Activated gamma-delta T cell (primary cell): Measurements from ENCODE around the gene SRP68.

Experiments
- DNase-seq: peaks from one replicate; lab custom pipeline; 2025; lab: John Stamatoyannopoulos, UW

SRP68 gene

DNA sequence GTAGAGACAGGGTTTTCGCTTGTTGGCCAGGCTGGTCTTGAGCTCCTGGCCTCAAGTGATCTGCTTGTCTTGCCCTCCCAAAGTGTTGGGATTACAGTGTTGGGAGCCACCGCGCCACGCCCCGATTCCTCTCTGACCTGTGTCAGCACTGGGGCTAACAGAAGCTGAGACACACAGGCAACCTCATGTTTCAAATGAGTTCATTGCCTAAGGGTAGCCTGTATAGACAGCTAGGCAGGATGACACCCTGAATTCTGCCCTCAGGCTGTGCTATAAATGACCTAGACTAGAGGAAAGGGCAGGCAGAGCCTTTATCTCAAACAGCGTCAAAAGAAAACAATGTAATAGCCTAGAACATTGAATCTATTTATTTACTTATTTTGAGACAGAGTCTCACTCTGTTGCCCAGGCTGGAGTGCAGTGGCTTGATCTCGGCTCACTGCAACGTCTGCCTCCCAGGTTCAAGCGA, 74.0 kb downstream of the SRP68 start:
- DNase-seq: no peak

DNA sequence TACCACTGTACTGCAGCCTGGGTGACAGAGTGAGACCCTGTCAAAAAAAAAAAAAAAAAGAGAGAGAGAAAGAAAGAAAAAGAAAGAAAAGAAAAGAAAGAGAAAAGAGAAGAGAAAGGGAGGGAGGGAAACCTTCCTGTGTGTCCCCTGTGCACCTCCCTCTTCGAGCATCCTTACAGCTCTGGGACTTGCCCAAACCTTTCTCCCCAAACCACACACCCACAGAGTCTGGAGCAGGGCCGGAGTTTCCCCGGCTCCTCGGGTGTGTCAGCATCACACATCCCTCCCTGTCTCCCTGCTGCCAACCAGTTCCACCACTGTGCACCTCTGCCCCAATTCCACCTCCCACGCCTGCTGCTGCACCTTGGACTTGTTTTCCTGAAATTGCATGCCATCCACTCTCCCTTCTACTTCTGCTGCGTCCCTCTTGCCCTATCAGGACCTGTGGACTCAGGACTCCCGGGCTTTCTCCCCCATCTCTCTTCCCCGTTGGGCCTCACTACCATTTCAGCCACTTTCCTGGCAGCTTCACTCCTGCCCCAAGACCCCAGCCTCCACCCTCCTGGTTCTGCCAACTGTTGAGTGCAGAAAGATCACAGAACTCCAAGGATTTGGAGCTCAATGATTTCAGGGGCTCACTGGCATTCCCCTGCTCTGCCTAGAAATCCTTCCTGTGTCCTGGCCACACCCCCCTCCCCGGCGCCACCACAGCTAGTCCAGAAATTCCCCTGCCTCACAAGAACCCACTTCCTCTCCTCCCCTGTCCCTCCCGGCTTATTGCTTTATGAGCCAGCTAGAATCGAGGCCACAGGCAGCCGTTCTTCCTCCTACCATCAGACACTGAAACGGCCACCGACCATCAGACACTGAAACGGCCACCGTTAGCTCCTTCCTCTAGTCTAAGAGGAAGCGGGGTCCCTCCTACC, 75.4 kb downstream of the SRP68 start:
- DNase-seq: no peak

DNA sequence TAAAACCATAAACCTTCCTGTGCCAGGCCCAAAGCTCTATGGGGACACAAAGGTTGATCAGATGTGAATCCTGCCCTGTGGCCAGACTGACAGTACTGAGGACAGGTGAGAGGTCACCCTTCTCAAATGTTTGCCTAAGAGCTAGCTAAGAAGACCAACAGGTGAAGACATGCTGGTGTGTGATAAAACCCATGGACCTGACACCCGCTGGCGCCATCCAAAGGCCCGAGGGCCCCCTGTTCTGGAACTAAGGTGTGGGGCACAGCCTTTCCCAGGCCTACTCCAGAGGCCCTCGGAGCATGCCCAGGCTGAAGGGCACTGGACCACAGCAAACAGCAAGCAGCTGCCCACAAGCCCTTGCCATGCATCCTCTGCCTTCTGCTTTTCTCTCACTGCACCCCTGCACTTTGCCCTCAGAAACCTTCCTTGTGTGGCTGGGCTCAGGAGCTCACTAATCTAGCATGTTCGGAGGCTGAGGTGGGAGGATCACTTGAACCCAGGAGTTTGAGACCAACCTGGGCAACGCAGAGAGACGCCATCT, 76.9 kb downstream of the SRP68 start:
- no peak for DNase-seq

DNA sequence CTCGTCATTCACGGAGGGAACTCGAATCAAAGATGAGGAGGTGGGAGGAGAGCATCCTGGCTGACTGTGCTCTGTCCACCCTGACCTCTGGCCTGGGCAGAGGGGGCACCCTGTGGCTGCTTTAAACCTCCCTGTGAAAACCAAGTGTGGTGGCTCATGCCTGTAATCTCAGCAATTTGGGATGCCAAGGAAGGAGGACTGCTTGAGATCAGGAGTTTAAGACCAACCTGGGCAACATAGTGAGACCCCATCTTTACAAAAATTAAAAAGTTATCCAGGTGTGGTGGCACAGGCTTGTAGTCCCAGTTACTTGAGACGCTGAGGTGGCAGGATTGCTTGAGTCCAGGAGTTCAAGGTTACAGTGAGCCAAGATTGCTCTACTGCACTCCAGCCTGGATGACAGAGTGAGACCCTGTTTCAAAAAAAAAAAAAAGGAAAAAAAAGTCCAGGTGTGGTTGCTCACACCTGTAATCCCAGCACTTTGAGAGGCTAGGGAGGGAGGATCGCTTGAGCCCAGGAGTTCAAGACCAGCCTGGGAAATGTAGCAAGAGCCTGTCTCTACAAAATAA, 77.4 kb downstream of the SRP68 start:
- DNase-seq: no peak

DNA sequence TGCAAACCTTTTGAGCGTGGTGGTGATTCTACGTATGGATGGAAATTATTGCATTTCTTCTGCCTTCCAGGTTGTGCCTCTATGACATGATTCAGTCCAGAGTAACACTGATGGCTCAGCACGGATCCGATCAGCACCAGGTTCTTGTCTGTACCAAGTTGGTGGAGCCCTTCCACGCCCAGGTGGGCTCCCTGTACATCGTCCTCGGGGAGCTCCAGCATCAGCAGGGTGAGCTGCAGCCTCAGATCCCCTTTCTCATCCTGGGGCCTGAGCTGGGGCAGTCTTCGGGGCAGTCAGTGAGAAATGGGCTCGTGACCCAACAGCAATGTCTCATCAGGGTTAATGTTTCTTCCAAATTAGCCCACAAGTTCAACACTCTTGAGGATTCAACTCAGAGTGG, 80.9 kb downstream of the SRP68 start:
- DNase-seq: no peak
